HK-2 (cell line): ENCODE measurements around the gene EIF1B.
"Not testable (repeated sequence)": the region's sequence is repeated elsewhere in the genome, so short reads cannot be mapped to it uniquely, and the experiment has no call there.

ENCODE experiments used
- DNase-seq: peaks from one replicate; pipeline ENCODE4 v3.0.0-alpha.2; 2018; ENCODE audit not compliant: unreplicated experiment

Gene EIF1B

DNA sequence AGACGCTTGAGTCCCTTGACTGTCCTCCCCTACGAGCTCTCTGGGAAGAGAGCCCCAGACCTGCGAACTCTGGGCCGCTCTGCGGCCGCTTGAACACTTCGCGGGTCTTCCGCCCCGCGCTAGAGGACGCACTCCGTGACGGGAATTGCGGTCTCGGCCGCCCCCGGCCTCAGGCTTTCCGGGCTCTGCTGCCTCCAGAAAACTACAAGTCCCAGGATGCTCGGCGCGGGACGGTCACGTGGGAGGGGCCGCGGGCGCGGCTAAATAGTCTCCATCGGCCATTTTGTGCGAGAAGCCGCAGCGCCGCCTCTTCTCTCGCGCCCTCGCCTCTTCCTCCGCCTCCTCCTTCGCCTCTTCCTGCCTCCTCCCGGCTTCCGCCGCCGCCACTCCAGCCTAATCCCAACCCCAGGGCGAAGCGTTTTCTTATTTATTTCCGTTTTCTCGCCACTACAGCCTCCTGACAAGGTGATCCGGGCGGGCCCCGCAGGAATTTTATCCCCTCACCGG, at the start of gene EIF1B:
Gene EIF1B (plus strand): TSS at position 290 of the 507 bp plus-strand sequence. CDS start 235 bp downstream, outside the sequence.
- peak; percentile 96 for DNase-seq

GRCh38 chr3:40262331-40262730, 47.2 kb upstream of the EIF1B start:
- no peak for DNase-seq

- no peak for DNase-seq
Measured at GRCh38 chr3:40264451-40264850, 45.1 kb upstream of the EIF1B start.

DNA sequence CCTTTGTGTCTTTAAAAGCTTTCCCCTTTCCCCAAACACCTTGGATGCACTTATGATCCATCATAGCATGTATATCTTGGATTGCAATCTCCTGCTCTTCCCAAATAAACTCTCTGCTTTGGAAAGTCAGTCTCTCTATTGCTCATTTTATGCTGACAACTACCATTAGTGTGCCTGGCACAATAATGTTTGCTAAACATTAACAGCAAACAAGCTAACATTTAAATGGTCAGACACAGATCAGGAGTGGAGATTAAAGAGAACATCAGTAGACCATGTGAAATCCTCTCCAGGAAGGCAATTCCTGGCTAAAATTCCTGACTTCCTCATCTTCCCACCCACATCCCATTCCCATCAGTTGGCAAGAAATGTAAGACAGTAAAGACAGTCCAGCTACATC, 44.3 kb upstream of the EIF1B start:
- no peak for DNase-seq

DNA sequence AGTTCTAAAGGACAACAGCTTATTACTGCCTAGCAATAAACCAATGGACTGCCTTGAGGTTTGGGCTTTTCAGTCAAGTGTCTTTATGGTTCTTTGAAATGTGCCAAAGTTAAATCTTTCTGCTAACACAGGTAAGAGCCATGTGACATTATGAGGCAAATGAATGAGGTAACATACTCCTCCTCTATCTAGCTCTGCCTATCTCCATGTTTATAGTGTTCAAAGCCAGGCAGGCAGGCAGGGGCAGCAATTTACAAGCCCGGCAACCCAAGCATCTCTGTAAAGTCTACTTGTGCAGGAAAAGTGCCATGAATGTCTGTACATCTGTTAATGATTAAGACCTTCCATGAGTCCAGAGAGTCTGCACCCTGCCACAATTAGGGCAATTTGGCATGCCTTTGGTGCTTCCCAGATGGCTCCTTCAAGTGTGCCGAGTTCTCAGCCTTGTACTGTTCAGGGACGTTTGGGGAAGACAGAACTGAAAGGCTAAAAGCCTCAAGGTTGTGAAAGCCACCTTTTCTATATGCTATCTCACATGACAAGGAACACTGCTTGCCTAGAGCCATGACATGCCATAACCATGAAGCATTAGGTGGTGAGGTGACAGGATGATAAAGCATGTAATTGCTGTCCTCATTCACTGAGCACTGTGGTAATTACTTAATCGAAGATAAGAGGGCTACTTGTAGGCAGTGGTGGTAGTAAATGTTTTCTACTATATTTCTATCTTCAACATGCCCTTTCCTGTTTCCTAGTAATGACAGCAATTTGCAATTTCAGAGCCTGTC, 41.4 kb upstream of the EIF1B start:
- DNase-seq: no peak

GRCh38 chr3:40268802-40269524, 40.5 kb upstream of the EIF1B start:
- no peak for DNase-seq

- DNase-seq: no peak
Measured at GRCh38 chr3:40278791-40279190, 30.7 kb upstream of the EIF1B start.

DNA sequence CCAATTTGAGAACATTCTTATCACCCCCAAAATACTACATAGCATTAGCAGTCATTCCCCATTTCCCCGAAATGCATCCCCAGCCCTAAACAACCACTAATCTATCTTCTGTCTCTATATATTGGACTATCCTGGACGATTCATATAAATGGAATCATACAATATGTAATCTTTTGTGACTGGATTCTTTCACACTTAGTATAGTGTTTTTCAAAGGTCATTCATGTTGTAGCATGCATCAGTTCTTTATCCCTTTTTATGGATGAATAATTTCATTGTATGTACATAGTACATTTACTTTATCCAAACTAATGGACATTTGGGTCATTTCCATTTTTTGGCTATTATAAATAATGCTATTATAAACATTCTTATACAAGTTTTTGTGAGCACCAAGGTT, 27.5 kb upstream of the EIF1B start:
- DNase-seq: no peak

- DNase-seq: not testable (repeated sequence)
Measured at GRCh38 chr3:40283057-40283456, 26.4 kb upstream of the EIF1B start.

DNA sequence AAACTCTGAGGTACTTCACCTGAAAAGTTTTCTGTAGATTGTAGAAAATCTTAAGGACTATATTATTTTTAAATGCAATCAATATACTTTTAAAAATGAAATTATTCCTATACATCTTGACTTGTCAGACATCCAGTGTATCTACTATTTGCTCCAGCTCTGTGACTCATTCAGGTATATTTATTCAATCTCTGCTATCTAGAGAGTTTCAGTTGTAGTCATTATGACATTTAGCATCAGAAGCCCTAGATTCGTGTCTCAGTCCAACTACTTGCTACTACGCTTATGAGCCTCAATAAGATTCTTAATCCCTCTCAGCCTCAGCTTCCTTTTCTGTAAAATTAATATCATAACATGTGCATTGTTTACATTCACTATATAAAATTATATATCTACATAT, 22.3 kb upstream of the EIF1B start:
- no peak for DNase-seq

DNA sequence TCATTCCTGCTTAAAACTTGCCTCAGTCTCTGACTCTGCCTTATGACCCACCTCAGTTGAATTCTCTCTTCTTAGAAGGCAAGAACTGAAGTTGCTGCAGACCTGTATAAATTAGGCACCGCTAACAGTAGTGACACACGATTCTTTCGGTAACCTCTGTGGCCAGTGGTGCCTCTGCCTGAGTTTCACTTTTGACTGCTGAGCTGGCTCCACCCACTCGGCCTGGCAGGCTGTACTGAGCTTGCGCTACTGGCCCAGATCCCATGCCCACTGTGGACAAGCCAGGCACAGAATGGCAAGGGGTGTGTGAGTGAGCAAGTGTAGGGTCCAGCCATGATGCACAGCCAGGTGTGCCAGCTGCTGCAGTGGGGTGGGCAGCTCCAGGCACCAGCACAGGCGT, 19.1 kb upstream of the EIF1B start:
- DNase-seq: no peak

- no peak for DNase-seq
Measured at GRCh38 chr3:40291471-40291870, 18.0 kb upstream of the EIF1B start.

GRCh38 chr3:40292637-40293349, 16.7 kb upstream of the EIF1B start:
- DNase-seq: no peak

DNA sequence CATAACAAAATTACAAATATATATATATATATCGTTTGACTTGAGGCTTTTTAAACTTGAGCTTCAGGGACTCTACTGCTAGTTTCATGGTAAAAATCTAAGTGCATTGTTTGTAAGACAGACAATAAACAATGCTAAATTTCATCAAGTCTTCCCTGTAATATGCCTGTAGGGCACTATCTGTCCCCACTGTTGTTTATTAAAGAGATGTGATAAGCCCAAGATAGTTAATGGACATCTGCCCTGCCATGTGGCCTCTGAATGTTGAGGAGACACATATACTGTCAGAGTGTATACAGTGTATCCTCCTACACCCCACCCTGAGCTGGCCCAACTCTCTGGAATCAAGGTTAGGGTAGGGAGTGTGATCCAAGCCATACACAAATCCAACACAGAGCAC, 15.1 kb upstream of the EIF1B start:
- no peak for DNase-seq

DNA sequence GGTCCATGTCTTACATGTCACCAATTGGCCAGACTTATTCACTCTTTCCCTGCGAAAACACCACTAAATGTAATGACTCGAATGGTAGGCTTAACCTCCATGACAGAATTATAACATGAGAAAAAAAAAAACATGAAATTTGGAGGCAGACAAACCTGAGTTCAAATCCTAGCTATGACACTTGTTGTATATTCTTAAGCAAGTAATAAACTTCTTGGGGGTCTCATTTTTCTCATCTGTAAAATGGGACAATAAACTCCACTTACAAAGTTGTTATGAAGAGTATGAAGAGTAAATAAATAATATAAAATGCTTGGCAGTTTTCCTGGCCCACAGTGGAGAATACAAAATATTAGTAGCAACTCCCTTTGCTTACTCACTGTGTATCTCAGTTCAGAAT, 11.4 kb upstream of the EIF1B start:
- DNase-seq: no peak

DNA sequence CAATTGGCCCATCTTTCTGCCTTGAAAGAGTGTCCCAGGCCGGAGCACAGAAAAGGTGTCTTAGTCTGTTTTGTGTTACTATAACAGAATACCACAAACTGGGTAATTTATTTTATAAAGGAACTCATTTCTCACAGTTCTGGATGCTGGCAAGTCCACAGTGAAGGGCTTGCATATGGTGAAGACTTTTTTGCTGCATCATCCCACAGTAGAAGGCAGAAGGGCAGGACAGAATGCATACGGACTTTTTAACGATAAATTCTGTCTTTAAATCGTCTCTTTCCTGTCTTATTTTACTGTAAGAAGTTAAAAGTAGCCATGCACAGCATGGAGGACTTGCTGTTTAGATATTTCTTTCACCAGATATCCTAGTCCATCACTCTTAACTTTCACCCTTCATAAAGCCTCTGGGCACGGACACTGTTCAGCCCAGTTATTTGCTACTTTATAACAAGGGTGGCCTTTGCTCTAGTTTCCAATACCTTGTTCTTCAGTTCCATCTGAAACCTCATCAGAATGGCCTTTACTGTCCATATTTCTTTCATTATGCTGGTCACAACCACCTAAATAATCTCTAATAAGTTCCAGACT, 10.3 kb upstream of the EIF1B start:
- no peak for DNase-seq

GRCh38 chr3:40299721-40300335, 9.7 kb upstream of the EIF1B start:
- DNase-seq: no peak

- no peak for DNase-seq
Measured at GRCh38 chr3:40302784-40303183, 6.7 kb upstream of the EIF1B start.

- DNase-seq: no peak
Measured at GRCh38 chr3:40304352-40304751, 5.2 kb upstream of the EIF1B start.

GRCh38 chr3:40306336-40306735, 3.2 kb upstream of the EIF1B start:
- DNase-seq: no peak

- DNase-seq: no peak
Measured at GRCh38 chr3:40307176-40307575, 2.3 kb upstream of the EIF1B start.
